ENCODE results near the gene LPCAT1. TPM values are rescaled to one million over a fixed set of nuclear protein-coding genes. Genes with fewer than 3 reads are reported as not detected.

LPCAT1 gene
- total RNA-seq, 4 donors from 2014 or later: 10.4 to 13.2 (median 12.3) TPM

GRCh38 chr5:1512541-1513291 lies 11.0 kb downstream of the LPCAT1 start:
- no peak overlapping the region for H3K4me3 ChIP-seq (ENCODE audit: low read depth, poor library complexity, severe bottlenecking)
- peak in 1 of 2 donors; percentile 79 for DNase-seq (ENCODE audit: low spot score in 2 of 2)
- intact Hi-C loops (cut with DNase I; ENCODE audit: low total_unique reads): no loop called here
- TF ChIP-seq POLR2A (IDR thresholded peaks at IDR 0.05) (no peak), CTCF (IDR thresholded peaks at IDR 0.05) (no peak)
- WGBS, 2 donors: 89 to 90% methylated on average over 23 to 25 of the region's 25 CpGs

- intact Hi-C loops (cut with DNase I; ENCODE audit: low total_unique reads): no loop called here
- H3K4me3 ChIP-seq (ENCODE audit: low read depth, poor library complexity, severe bottlenecking): no peak overlapping the region
- TF ChIP-seq POLR2A (IDR thresholded peaks at IDR 0.05) (no peak), CTCF (IDR thresholded peaks at IDR 0.05) (no peak)
- DNase-seq (ENCODE audit: low spot score in 2 of 2): peak in 1 of 2 donors; percentile 63
- 84 to 85% methylated on average over 10 to 15 of the region's 21 CpGs for WGBS, 2 donors
Observed at GRCh38 chr5:1511651-1512540, 11.9 kb downstream of the LPCAT1 start.

GRCh38 chr5:1511048-1511447 lies 12.7 kb downstream of the LPCAT1 start:
- intact Hi-C loops (cut with DNase I; ENCODE audit: low total_unique reads): no loop called here

GRCh38 chr5:1510631-1511030 lies 13.1 kb downstream of the LPCAT1 start:
- H3K4me3 ChIP-seq (ENCODE audit: low read depth, poor library complexity, severe bottlenecking): no peak overlapping the region
- DNase-seq (ENCODE audit: low spot score in 2 of 2): peak in 1 of 2 donors; percentile 68
- intact Hi-C loops (cut with DNase I; ENCODE audit: low total_unique reads): no loop called here
- 89 to 94% methylated on average over 3 to 7 of the region's 11 CpGs for WGBS, 2 donors
- TF ChIP-seq CTCF (IDR thresholded peaks at IDR 0.05): no peak
- no peak for TF ChIP-seq POLR2A (IDR thresholded peaks at IDR 0.05)

More at GRCh38 chr5:1511048-1511447, 12.7 kb downstream of the LPCAT1 start:
- no peak for TF ChIP-seq CTCF (IDR thresholded peaks at IDR 0.05)
- no peak for TF ChIP-seq POLR2A (IDR thresholded peaks at IDR 0.05)
- peak in 1 of 2 donors; percentile 83 for DNase-seq (ENCODE audit: low spot score in 2 of 2)
- no peak overlapping the region for H3K4me3 ChIP-seq (ENCODE audit: low read depth, poor library complexity, severe bottlenecking)
- 93 to 97% methylated on average over 20 of the region's 20 CpGs for WGBS, 2 donors

- no peak overlapping the region for H3K4me3 ChIP-seq (ENCODE audit: low read depth, poor library complexity, severe bottlenecking)
- peak in 1 of 2 donors; percentile 66 for DNase-seq (ENCODE audit: low spot score in 2 of 2)
- 93 to 94% methylated on average over 18 of the region's 18 CpGs for WGBS, 2 donors
- TF ChIP-seq CTCF (IDR thresholded peaks at IDR 0.05) (no peak), POLR2A (IDR thresholded peaks at IDR 0.05) (no peak)
- intact Hi-C loops (cut with DNase I; ENCODE audit: low total_unique reads): no loop called here
Observed at GRCh38 chr5:1510151-1510561, 13.6 kb downstream of the LPCAT1 start.

Data from lower leg skin (tissue), 4 donors.